Aorta (tissue), 5 donors: ENCODE results near the gene STRADB. TPM values are rescaled to one million over a fixed set of nuclear protein-coding genes. Genes with fewer than 3 reads are reported as not detected.

ENCODE experiments used
- ATAC-seq: fragments of 200-7000 bp; cut with Tn5 transposase; one replicate; pipeline ENCODE4 v1.9.1; 2022; ENCODE audit warnings: moderate library complexity; ENCODE audit not compliant: low FRiP score
- DNase-seq, 2 donors: peaks; one replicate each; pipeline ENCODE4 v3.0.0-alpha.2; 2020
- H3K27ac ChIP-seq, 2 donors: one replicate each; pipeline ENCODE4 v1.5.1; 2013; ENCODE audit warnings: low read length in 2 of 2, mild to moderate bottlenecking in 2 of 2, moderate library complexity in 2 of 2, control low read depth in 1 of 2, inconsistent platforms in 1 of 2, low read depth in 1 of 2
- H3K27me3 ChIP-seq, 2 donors: one replicate each; pipeline ENCODE4 v1.6.1; 2013; ENCODE audit warnings: control low read depth in 1 of 2, low read length in 1 of 2, mild to moderate bottlenecking in 1 of 2, moderate library complexity in 1 of 2; ENCODE audit not compliant: insufficient read depth in 2 of 2, control insufficient read depth in 1 of 2
- H3K36me3 ChIP-seq, 2 donors: one replicate each; pipeline ENCODE4 v1.6.1; 2013; ENCODE audit warnings: control low read depth in 1 of 2, low read length in 1 of 2, mild to moderate bottlenecking in 1 of 2; ENCODE audit not compliant: insufficient read depth in 2 of 2, control insufficient read depth in 1 of 2
- H3K4me1 ChIP-seq, 2 donors: one replicate each; pipeline ENCODE4 v1.6.1; 2013; ENCODE audit warnings: low read length in 2 of 2, control low read depth in 1 of 2, mild to moderate bottlenecking in 1 of 2, moderate library complexity in 1 of 2; ENCODE audit not compliant: insufficient read depth in 2 of 2, control insufficient read depth in 1 of 2
- H3K4me3 ChIP-seq, 2 donors: one replicate each; pipeline ENCODE4 v1.5.1; 2013; ENCODE audit warnings: low read length in 2 of 2, control low read depth in 1 of 2, mild to moderate bottlenecking in 1 of 2
- H3K9me3 ChIP-seq: one replicate; pipeline ENCODE4 v1.6.1; 2013; ENCODE audit warnings: mild to moderate bottlenecking, low read length; ENCODE audit not compliant: control insufficient read depth
- WGBS, 2 donors: extraction: QIAGEN DNeasy Blood & Tissue Kit; methylation state at CpG; one replicate each; pipeline ENCODE4 v1.1.7; 2013; 5-methylcytosine and 5-hydroxymethylcytosine counted together
- intact Hi-C, 2 donors: fragments of 100-400 bp; cut with DNase I; formaldehyde crosslinking; loops; one replicate each; pipeline versions ENCODE4 v1.14.2 to v1.15.0; 2022
- polyA plus RNA-seq, 2 donors: library from polyadenylated mRNA; stranded (reverse); fragments of 200-250 nt; gene quantifications; one replicate each; pipeline ENCODE4 v1.2.3, GENCODE V29; 2013
- total RNA-seq, 2 donors: library from RNA; stranded (reverse); fragmentation: NEBNext Ultra II Directional; extraction: Animal tissue kit (Norgen Biotek cat#: 25700); gene quantifications; one replicate each; pipeline ENCODE4 v1.2.1, GENCODE V29; 2021
- donor health status: healthy with polysubstance abuse.
- donor health status: Bipolar disorder and iron deficiency.
- donor health status: DM: no; HTN: no; CAD: no.
- donor health status: DM: no; HTN: no; CAD: no.
- donor health status: DM: yes; HTN: yes; CAD: no.

STRADB gene
- total and polyA plus RNA-seq, 4 donors: 15.5 to 29.7 (median 16.7) TPM

DNA sequence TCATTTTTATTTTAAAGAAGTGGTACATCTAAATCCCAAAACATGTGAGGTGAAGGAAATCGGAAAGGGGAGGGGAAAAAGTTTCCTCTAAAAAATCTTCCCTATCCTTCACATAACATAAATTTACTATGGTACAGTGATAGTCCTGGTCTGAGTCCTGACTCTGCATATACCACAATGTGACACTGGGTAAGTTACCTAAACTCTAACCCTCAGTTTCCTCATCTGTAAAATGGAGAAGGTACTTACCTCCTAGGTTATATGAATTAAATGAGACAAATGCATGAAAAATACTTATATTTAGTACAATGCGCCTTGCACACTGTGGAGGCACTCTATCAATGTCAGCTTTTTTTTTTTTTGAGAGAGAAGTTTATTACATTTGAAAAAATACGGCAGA lies 42.6 kb upstream of the STRADB start:
- Histone ChIP-seq H3K36me3 (no peaks in the 10 kb centered on the region), H3K27me3 (no peaks in the 10 kb centered on the region), H3K27ac (no peak overlapping the region), H3K4me3 (no peak overlapping the region), H3K4me1 (peaks cover 4 to 6% of the 10 kb centered on the region in 2 donors), H3K9me3 (no peaks in the 10 kb centered on the region)
- no peak for ATAC-seq
- WGBS, 2 donors: 63 to 70% methylated on average over 3 of the region's 3 CpGs
- intact Hi-C loops: loop anchor here in 1 of 2 donors (5.0 kb wide), 1 partner anchor 43 kb away; the partner anchor contains the start of genes STRADB and TRAK2
- no peak for DNase-seq

DNA sequence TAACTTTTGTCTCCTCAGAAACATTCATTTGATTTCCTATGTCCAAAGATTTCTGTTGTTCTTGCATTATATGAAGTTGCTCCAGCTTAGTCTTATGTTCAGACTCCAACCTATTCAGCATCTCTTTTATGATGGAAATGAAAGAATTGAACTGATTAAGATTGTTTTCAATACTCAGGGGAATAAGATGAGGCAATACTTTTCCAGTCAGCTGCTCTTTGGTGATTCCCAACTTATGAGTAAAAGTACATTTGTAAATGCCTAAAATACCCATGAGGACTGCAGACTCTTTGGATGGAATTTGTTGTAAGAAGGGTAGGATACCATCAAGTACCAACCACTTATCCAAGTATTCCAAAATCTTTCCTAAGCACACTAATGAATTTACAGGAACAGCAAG lies 40.1 kb upstream of the STRADB start:
- no peak for ATAC-seq

DNA sequence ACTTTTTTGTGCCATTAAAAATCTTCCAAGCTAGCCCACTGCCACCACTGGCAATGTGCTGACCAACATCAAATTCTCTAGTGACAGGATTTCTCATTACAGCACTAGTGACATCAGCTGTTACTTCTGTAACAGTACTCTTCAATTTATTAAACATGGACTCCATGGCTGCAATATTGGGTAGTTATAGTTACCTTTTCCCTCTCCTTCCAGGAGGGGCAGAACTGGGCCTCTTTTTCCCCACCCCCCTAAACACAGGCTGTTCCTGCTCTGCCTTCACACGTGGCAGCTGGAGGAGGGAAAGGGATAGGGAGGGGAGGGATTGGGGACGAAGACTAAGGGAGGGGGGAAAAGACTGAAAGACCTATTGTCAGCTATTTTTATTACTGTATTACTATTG lies 38.4 kb upstream of the STRADB start:
- peak overlapping the region in 1 of 2 donors; percentile 90 for H3K27ac ChIP-seq
- ATAC-seq (no peak), DNase-seq (no peak)
- intact Hi-C loops: no loop called here
- no peak overlapping the region for H3K4me3 ChIP-seq
- H3K27me3 ChIP-seq: no peaks in the 10 kb centered on the region
- 14 to 19% methylated on average over 2 of the region's 2 CpGs for WGBS, 2 donors
- H3K36me3 ChIP-seq: no peaks in the 10 kb centered on the region
- H3K9me3 ChIP-seq: no peaks in the 10 kb centered on the region
- peaks cover 4% of the 10 kb centered on the region in 2 donors for H3K4me1 ChIP-seq

More for the DNA sequence above, 40.1 kb upstream of the STRADB start:
- intact Hi-C loops: no loop called here
- Histone ChIP-seq H3K9me3 (no peaks in the 10 kb centered on the region), H3K27me3 (no peaks in the 10 kb centered on the region), H3K36me3 (no peaks in the 10 kb centered on the region), H3K4me1 (peaks cover 4% of the 10 kb centered on the region in 2 donors), H3K27ac (peak overlapping the region in 1 of 2 donors; percentile 49), H3K4me3 (no peak overlapping the region)
- no peak for DNase-seq

DNA sequence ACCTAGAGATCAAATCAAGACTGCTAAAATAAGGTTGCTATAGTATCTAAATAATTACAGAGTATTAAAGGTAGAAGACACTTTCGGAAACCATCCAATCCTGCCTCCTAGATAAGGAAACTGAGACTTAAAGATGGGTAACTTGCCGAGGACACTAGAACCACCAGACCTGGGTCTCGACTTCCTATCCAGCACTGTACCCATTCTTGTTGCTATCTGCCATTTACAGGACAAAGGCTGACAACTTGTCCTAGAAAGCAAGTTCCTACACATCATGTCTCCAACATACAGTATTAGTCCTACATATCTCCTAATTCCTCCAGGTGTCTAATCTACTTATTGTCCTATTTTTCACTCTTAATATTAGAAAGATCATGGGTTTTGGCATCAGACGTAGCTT lies 38.0 kb upstream of the STRADB start:
- no peak for DNase-seq

DNA sequence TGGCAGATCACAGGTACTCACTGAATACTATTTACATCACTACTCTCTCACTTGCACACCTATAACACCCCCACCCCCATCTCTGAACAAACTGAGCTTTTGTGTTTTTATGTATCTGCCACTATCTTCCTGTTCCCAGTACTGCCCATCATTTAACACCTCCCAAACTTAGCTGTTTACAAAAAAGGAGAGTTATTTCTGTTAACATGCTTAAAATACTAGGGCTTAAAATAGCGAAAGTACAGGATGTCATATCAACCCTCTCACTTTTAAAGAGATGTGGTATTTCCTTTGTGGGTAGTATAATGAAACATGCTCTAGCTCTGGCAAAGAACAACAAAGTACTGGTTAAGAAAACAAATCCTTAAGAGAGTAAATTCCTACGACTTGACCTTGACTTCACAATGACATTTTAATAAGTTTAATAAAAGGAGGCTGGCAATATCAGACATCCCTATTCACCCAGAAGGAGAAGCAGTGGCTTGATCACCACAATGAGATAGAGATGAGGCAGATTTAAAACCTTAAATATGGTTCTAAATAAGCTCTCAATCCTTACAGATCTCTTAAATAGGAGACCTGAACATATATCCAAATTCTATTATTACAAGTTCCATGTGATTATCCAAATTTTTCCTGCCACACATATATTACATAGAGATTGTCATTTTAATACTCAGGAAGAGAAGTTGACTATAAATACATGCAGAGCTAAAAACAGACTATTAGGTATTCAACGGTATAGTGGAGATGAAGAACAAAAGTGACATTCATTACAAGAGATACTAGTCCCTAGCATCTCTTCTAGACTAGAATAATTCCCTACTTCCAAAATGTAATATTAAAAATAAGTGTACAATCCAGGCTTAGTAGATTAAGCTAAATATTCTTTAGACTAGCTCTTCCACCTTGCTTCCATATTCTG lies 37.2 kb upstream of the STRADB start:
- no peaks in the 10 kb centered on the region for H3K9me3 ChIP-seq
- WGBS, 2 donors: 3% methylated on average over 3 of the region's 3 CpGs
- peak; percentile 43 for ATAC-seq
- intact Hi-C loops: no loop called here
- H3K27ac ChIP-seq: peak overlapping the region in 1 of 2 donors; percentile 90
- no peak for DNase-seq
- H3K4me1 ChIP-seq: peaks cover 4% of the 10 kb centered on the region in 2 donors
- H3K36me3 ChIP-seq: no peaks in the 10 kb centered on the region
- H3K27me3 ChIP-seq: no peaks in the 10 kb centered on the region
- H3K4me3 ChIP-seq: no peak overlapping the region

More for the DNA sequence above, 38.0 kb upstream of the STRADB start:
- Histone ChIP-seq H3K27me3 (no peaks in the 10 kb centered on the region), H3K36me3 (no peaks in the 10 kb centered on the region), H3K9me3 (no peaks in the 10 kb centered on the region), H3K4me1 (peaks cover 4% of the 10 kb centered on the region in 2 donors), H3K4me3 (no peak overlapping the region), H3K27ac (peak overlapping the region; percentile 37 to 90)
- no peak for ATAC-seq
- intact Hi-C loops: no loop called here
- WGBS, 2 donors: 57% methylated on average over 4 of the region's 4 CpGs

DNA sequence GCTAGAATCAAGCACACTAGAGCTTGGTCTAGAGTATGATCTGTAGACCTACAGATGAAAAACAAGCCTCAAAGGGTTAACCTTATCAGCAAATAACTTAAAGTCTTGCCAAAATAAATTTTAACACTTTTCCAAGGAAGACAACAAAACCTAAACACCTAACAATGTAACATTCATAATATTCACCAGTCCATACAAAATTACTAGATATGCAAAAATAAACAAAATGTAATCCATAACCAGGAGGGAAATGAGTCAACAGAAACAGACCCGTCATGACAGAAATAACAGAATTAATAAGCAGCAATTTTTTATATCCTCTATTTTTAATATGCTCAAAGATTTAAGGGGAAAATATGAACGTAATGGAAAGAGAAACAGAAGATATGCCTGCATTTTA lies 36.4 kb upstream of the STRADB start:
- DNase-seq: no peak
- Histone ChIP-seq H3K4me3 (no peak overlapping the region), H3K9me3 (no peaks in the 10 kb centered on the region), H3K36me3 (peaks cover 3% of the 10 kb centered on the region in 2 donors), H3K27me3 (peaks cover 0 to 1% of the 10 kb centered on the region in 2 donors), H3K4me1 (peaks cover 4 to 6% of the 10 kb centered on the region in 2 donors), H3K27ac (peak overlapping the region in 1 of 2 donors; percentile 87)
- ATAC-seq: no peak
- 0 to 3% methylated on average over 2 of the region's 2 CpGs for WGBS, 2 donors
- intact Hi-C loops: no loop called here

DNA sequence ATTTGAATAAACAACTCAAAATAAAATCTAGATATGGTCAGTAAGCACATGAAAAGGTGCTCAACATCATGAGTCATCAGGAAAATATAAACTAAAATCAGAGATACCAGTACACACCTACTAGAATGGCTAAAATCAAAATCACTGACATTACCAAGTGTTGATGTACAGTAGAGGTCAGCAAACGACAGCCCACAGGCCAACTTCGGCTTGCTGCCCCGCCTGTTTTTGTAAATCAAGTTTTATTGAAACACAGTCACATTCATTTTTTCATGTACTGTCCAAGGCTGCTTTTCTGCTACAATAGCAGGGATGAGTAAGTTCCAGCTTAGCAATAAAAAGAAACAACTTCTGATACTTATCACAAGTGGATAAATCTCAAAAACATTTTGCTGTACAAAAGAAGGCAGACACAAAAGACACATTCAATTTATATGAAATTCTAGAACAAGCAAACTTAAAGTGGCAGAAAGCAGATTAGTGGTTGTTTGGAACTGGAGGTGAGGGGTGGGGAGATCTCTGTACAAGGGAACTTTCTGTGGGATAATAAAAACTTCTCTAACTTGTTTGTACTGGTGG lies 32.4 kb upstream of the STRADB start:
- no peaks in the 10 kb centered on the region for H3K9me3 ChIP-seq
- peaks cover 0 to 1% of the 10 kb centered on the region in 2 donors for H3K27me3 ChIP-seq
- intact Hi-C loops: no loop called here
- no peak overlapping the region for H3K4me3 ChIP-seq
- peaks cover 3% of the 10 kb centered on the region in 2 donors for H3K36me3 ChIP-seq
- 78 to 79% methylated on average over 3 of the region's 3 CpGs for whole genome bisulfite sequencing, 2 donors
- DNase-seq (no peak), ATAC-seq (no peak)
- H3K4me1 ChIP-seq: peaks cover 3 to 8% of the 10 kb centered on the region in 2 donors
- H3K27ac ChIP-seq: no peak overlapping the region

DNA sequence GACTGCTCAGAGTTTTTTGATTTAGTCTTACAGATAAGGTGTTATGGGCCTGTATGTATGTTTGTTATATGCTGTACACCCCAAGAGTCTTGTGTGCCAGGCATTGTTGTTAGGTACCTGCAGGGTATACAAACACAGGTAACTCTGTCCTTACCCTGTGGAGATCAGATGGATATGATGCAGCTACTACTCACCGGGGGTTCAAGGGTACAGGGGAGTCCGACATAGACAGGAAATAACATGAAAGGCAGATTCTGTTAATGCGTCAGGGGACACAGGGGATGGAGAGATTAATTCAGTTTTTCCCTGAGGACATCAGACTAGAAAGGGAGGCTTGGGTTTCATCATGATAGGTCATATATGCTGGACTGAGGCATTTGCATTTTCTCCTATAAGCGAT lies 31.6 kb upstream of the STRADB start:
- Histone ChIP-seq H3K4me1 (peaks cover 3 to 8% of the 10 kb centered on the region in 2 donors), H3K9me3 (no peaks in the 10 kb centered on the region), H3K4me3 (no peak overlapping the region), H3K27me3 (peaks cover 0 to 1% of the 10 kb centered on the region in 2 donors), H3K36me3 (peaks cover 3% of the 10 kb centered on the region in 2 donors), H3K27ac (peak overlapping the region in 1 of 2 donors; percentile 57)
- ATAC-seq (no peak), DNase-seq (no peak)
- 91 to 93% methylated on average over 4 of the region's 4 CpGs for WGBS, 2 donors
- intact Hi-C loops: no loop called here
